H1 (cell line): ENCODE data around the gene GNGT2. TPM values are rescaled to one million over a fixed set of nuclear protein-coding genes. Genes with fewer than 3 reads are reported as not detected.

ENCODE experiments used
- BCL11A ChIP-seq, 2 experiments: IDR thresholded peaks; one replicate each; pipeline ENCODE4 v1.6.1; 2011; ENCODE audit warnings: low read depth in 2 of 2, low read length in 2 of 2, mild to moderate bottlenecking in 2 of 2
- CTBP2 ChIP-seq: IDR thresholded peaks from 2 replicates; pipeline ENCODE4 v1.7.0; 2011; ENCODE audit warnings: borderline replicate concordance, mild to moderate bottlenecking, moderate library complexity, mixed read lengths, low read length; ENCODE audit not compliant: insufficient read depth, insufficient read length
- GABPA ChIP-seq: IDR thresholded peaks from 2 replicates; pipeline ENCODE4 v1.6.1; 2011; ENCODE audit warnings: mild to moderate bottlenecking, low read length, moderate library complexity, borderline replicate concordance; ENCODE audit not compliant: insufficient read depth
- JUND ChIP-seq: IDR thresholded peaks from 2 replicates; pipeline ENCODE4 v1.6.1; 2011; ENCODE audit warnings: mild to moderate bottlenecking, improper control_type of control experiment, low read length
- RFX5 ChIP-seq: IDR thresholded peaks from 2 replicates; pipeline ENCODE4 v1.6.1; 2011; ENCODE audit warnings: low read depth, low read length, improper control_type of control experiment, borderline replicate concordance
- SP4 ChIP-seq: IDR thresholded peaks from 2 replicates; pipeline ENCODE4 v1.6.1; 2012; ENCODE audit warnings: low read length, inconsistent platforms
- TEAD4 ChIP-seq: IDR thresholded peaks from 2 replicates; pipeline ENCODE4 v1.6.1; 2012; ENCODE audit warnings: low read depth, low read length, inconsistent platforms, mixed read lengths
- polyA plus RNA-seq, 7 experiments: library from polyadenylated mRNA; depleted of rRNA in 3 of 7; stranded (reverse) in 5 of 7; unstranded in 2 of 7; fragments of >200 nt in 5 of 7; fragments of 200-250 nt in 2 of 7; gene quantifications; 1 replicate in 5 of 7; 2 replicates in 1 of 7; 4 replicates in 1 of 7; pipeline versions ENCODE4 v1.2.1 to v1.2.3, GENCODE V29; 2011 to 2013; ENCODE audit warnings: missing spikeins in 2 of 7, mixed read lengths in 2 of 7
- total RNA-seq: library from RNA; stranded (reverse); fragmentation: NEBNext Ultra II Directional; extraction: Animal tissue kit (Norgen Biotek cat#: 25700); gene quantifications from 2 replicates; pipeline ENCODE4 v1.2.1, GENCODE V29; 2021

The GNGT2 gene
- total and polyA plus RNA-seq, 2 of the 8 experiments (the other 6 are each of a cell fraction or from before 2014, with no cell fraction given) = 1.3 to 1.4 TPM

DNA sequence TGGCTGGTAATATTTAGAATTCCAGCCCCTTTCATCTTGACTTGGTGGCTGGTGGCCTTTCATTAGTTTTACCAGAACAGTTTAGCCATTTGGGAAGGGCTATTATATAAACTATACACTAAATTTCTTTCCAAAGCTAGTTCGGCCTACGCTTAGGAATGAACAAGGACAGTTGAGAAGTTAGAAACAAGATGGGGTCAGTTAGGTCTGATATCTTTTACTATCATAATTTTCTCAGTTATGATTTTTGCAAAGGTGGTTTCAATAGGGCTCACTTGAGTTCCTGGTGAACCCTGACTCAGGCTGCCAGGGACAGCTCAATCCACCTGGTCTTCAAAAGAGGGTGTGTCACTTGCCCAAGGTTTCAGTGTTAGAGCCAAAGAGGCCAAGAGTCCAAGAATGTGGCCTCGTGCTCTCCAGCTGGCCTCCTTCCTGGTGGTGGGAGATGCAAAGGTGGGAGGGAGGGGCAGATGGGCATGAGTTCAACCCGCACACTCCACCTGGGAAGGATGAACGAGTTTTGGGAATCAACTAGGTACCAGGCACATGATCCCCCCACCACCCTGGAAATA lies 24.2 kb upstream of the GNGT2 start (continued):
- no peak for TF ChIP-seq SP4
- TF ChIP-seq GABPA = no peak
- TF ChIP-seq CTBP2 = no peak
- TF ChIP-seq BCL11A (IDR thresholded peaks at IDR 0.05; ENCODE audit: low read depth in 2 of 2, low read length in 2 of 2) = no peak
- no peak for TF ChIP-seq TEAD4
- no peak for TF ChIP-seq RFX5
- no peak for TF ChIP-seq JUND
